GM12891 (cell line): Measurements from ENCODE around the gene KLF1.
A peak's percentile ranks its signal among the peaks of the same experiment; 100 is the strongest.
"Not testable (repeated sequence)": the region's sequence is repeated elsewhere in the genome, so short reads cannot be mapped to it uniquely, and the experiment has no call there.

Experiments used
- DNase-seq: peaks from one replicate; pipeline ENCODE4 v3.0.0; 2011; ENCODE audit warnings: low spot score; ENCODE audit not compliant: insufficient read length
- FAIRE-seq: peaks from 2 replicates; lab custom pipeline; 2011; peaks lifted over from hg19 to GRCh38; lab: Jason Lieb, UNC
- PAX5 ChIP-seq: IDR thresholded peaks from 2 replicates; pipeline ENCODE4 v1.6.1; 2011; ENCODE audit warnings: low read length, moderate library complexity, mild to moderate bottlenecking; ENCODE audit not compliant: insufficient read depth, severe bottlenecking
- POLR2A ChIP-seq: IDR thresholded peaks from 2 replicates; pipeline ENCODE4 v1.6.1; 2011; ENCODE audit warnings: low read depth, low read length, control low read depth
- POLR2AphosphoS5 ChIP-seq: IDR thresholded peaks from 2 replicates; pipeline ENCODE4 v1.6.1; 2011; ENCODE audit warnings: low read depth, low read length, control low read depth
- POU2F2 ChIP-seq: IDR thresholded peaks from 2 replicates; pipeline ENCODE4 v1.6.1; 2011; ENCODE audit warnings: low read depth, mild to moderate bottlenecking, control low read depth, low read length, moderate library complexity
- SPI1 ChIP-seq: IDR thresholded peaks from 2 replicates; pipeline ENCODE4 v1.6.1; 2011; ENCODE audit warnings: low read depth, low read length, control low read depth
- TAF1 ChIP-seq: IDR thresholded peaks from 2 replicates; pipeline ENCODE4 v1.6.1; 2011; ENCODE audit warnings: low read depth, low read length, control low read depth

Gene KLF1

DNA sequence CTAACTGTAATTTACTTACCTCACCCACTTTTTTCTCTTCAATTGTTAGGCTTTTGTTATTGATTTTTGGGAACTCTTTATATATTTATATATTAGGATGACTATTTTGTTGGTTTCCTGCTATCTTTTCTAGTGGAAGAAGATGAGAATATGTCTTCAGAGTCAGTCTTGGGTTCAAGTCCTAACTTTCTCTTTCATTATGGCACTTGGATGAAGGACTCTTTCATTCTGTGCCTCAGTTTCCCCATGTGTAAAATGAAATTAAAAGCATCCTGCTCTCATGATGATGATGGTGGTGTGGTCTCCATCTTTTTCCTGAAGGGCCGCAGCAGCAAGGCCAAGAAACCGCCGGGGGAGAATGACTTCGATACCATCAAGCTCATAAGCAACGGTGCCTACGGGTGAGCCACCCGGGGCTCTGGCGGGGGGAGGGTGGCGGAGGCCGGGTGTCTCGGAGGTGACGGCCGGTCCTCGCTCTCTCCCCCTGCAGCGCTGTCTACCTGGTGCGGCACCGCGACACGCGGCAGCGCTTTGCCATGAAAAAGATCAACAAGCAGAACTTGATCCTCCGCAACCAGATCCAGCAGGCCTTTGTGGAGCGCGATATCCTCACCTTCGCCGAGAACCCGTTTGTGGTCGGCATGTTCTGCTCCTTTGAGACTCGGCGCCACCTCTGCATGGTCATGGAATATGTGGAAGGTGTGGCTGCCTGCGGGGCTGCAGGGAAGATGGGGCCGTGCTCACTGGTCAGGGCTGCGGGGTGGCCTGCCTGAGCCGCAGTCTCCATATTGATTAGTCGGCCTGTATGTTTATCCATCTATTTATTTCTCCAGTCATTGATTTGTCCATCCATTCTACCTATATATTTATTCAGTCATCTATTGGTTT, 28.7 kb downstream of the KLF1 start:
- no peak for FAIRE-seq
- TF ChIP-seq POU2F2: no peak
- no peak for TF ChIP-seq POLR2AphosphoS5
- TF ChIP-seq POLR2A: no peak
- TF ChIP-seq TAF1: no peak
- TF ChIP-seq SPI1: no peak
- no peak for TF ChIP-seq PAX5
- DNase-seq: no peak

DNA sequence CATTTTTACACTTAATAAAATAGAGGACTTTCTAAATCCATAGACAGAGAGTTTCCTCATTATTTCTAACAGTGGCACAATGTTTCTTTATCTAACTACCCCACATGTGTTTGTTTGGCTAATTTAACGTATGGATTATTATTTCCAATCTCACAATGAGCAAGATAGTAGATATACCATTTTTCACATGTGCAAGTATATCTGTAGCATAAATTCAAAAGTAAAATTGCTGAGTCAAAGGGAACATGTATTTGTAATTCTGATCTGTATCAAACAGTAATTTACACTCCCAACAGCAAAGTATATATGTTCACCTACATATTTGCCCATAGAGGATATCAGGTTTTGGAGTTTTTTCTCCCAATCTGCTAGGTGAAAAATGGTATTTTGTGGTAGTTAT, 30.3 kb downstream of the KLF1 start:
- no peak for TF ChIP-seq POLR2AphosphoS5
- no peak for TF ChIP-seq TAF1
- TF ChIP-seq PAX5: no peak
- TF ChIP-seq SPI1: no peak
- no peak for TF ChIP-seq POU2F2
- no peak for FAIRE-seq
- DNase-seq: no peak

DNA sequence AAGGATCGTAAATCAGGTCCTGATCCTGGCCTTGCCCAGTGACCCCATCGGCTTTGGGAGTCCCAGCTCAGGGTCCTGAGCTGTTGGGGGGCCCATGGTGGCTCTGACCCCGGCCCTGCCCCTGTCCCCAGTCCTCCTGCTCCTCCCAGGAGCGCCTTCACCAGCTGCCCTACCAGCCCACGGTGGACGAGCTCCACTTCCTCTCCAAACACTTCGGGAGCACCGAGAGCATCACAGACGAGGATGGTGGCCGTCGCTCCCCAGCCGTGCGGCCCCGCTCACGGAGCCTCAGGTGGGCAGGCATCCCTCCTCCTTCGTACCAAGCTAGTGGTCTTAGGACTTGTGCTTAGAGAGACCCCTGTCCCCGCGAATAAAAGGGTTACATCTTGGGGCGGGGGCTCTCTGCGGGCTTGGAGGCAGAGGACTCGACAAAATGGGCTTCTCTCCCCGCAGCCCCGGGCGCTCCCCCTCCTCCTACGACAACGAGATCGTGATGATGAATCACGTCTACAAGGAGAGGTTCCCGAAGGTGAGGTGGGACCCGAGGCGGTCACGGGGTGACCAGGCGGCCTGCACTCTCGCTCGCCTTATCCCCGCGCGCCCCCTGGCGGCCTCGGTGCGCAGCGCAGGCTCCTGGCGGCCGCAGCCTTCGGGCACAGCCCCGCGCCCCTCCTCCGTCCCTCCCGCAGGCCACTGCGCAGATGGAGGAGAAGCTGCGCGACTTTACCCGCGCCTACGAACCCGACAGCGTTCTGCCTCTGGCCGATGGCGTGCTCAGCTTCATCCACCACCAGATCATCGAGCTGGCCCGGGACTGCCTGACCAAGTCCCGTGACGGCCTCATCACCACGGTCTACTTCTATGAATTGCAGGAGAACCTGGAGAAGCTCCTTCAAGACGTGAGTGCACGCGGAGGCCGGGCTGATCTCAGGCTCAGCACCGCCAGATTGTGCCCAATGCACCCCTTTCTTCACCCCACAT, 39.6 kb downstream of the KLF1 start:
- peak; percentile 95 for DNase-seq
- TF ChIP-seq SPI1: peak; percentile 38; the same call in 1 of the 2 replicates
- TF ChIP-seq TAF1: no peak
- no peak for TF ChIP-seq POU2F2
- TF ChIP-seq POLR2AphosphoS5: no peak
- no peak for TF ChIP-seq PAX5
- no peak for TF ChIP-seq POLR2A
- peak; percentile 81 for FAIRE-seq

- FAIRE-seq, DNase-seq: not testable (repeated sequence)
These were observed 40.4 kb downstream of the KLF1 start for GRCh38 chr19:12846613-12847012.

DNA sequence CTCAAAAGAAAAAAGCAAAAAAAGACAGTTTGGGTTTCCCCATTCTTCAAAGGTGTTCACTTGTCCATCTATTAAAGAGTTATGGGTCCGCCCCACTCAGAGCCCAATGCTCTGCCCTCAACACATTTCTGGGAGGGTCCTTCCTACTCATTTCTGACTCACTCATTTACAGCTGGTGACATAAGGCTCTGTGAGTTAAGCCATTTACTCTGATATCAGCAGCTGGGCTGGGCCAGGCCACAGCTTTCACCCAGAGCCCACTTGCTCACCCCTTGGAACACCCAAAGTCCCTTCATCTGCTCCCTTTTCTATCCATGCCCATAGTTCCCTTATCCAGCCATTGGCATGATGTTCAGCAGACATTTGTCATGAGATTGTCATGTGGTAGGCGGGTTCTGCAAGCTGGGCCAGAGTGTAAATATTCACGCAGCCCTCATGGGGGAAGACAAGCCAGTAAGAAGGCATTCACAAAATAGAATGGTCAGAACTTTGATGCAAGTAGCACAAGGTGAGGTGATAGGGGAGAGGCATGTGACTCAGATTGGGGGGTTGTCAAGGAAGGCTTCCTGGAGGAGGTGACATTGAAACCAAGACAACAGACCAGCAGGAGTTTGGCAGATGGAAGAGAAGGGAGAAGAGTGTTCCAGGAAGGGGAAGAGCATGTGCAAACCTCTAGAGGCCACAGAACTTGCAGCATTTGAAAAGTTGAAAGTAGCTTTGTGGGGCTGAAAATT, 42.8 kb downstream of the KLF1 start:
- no peak for TF ChIP-seq POLR2AphosphoS5
- TF ChIP-seq SPI1: no peak
- no peak for TF ChIP-seq POU2F2
- no peak for TF ChIP-seq POLR2A
- no peak for TF ChIP-seq TAF1
- TF ChIP-seq PAX5: no peak
- FAIRE-seq (no peak), DNase-seq (no peak)

GRCh38 chr19:12843328-12843727, 43.7 kb downstream of the KLF1 start:
- DNase-seq (no peak), FAIRE-seq (no peak)
- TF ChIP-seq POU2F2 (no peak), TAF1 (no peak), POLR2A (no peak), SPI1 (no peak), POLR2AphosphoS5 (no peak), PAX5 (no peak)

GRCh38 chr19:12842511-12842910, 44.5 kb downstream of the KLF1 start:
- TF ChIP-seq TAF1 (no peak), SPI1 (no peak), POU2F2 (no peak), POLR2A (no peak), PAX5 (no peak), POLR2AphosphoS5 (no peak)

DNA sequence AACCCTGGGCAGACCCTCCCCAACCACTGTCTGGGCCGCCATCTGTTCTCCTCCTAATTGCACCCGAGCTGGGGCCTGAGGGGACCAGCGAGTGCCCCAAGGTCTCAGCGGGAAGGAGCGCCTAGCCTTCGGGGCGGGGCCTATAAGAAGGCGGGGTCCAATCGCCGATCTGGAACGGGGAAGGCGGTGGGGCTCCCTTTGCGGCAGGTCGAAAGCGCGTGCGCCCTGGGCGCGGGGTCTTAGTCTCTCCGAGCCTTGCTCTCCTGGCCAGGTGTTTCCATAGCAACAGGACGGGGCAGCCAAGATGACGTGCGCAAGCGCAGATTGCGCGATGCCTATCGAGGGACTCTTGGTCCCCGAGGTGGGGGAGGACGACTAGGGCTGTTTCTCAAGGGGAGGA, 45.9 kb downstream of the KLF1 start:
- no peak for FAIRE-seq
- TF ChIP-seq SPI1 (no peak), POLR2A (no peak), POLR2AphosphoS5 (no peak), TAF1 (no peak), POU2F2 (no peak), PAX5 (no peak)
- no peak for DNase-seq

More at GRCh38 chr19:12842511-12842910, 44.5 kb downstream of the KLF1 start:
- DNase-seq (no peak), FAIRE-seq (no peak)
